Amniotic epithelial cell (primary cell): ENCODE data around the gene GRWD1.

ENCODE experiments used
- DNase-seq: peaks from one replicate; pipeline ENCODE4 v3.0.0-alpha.2; 2010; ENCODE audit warnings: low read depth

Gene GRWD1

DNA sequence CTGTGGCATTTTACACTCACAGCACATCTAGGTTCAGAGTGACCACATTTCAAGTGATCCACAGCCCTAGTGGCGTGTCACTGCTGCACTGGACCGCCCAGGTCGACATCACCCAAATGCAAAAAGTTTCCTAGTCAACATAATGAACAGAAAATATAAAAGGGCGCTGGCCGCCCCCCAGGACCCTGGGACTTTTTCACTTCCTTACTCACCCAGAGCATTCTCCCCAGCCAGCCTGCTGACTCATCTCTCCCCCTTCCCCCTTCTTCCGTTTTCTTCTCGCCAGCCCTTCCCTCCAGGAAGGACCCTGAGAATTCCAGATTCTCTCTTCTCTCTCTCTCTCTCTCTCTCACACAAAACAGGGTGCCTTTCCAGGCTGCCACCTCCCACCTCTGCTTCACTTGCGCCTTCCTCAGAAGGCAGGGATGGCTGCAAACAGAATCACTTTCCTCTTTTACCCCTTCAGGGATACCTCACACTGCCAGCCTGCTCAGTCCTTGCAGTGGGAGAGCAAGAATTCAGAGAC, 21.0 kb upstream of the GRWD1 start:
- DNase-seq = peak; percentile 71

DNA sequence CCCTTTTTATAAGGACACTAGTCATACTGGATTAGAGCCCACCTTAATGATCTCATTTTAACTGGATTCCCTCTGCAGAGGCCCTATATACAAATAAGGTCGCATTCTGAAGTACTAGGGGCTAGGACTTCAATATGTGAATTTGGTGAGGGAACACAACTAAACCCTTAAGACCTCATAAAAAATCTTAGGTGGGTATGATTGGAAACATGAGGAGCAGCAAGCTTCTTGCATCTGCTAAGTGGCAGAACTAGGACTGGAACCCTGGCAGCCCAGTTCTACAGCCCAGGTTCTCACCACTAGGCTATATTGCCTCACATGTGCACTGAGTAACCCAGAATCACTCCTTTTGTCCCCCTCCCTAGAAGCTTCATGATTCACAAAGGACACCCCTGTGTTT, 17.1 kb upstream of the GRWD1 start:
- no peak for DNase-seq

DNA sequence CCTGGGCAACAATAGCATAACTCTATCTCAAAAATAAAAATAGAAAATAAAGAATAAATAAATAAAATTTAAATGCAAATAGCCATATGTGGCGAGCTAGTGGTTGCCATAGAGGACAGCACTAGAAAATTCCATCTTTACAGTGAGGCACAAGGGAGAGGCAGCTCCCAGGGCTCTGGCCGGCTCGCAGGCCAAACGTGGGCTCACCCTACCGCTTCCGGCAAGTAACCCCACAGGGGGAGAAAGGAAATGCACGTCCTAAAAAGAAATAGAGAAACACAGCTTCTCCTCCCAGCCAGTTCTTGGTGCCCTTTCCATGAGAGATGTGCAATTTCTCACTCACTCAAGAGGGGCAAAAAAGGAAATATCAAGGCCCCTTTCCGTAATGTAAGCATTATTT, 12.4 kb upstream of the GRWD1 start:
- DNase-seq = no peak

DNA sequence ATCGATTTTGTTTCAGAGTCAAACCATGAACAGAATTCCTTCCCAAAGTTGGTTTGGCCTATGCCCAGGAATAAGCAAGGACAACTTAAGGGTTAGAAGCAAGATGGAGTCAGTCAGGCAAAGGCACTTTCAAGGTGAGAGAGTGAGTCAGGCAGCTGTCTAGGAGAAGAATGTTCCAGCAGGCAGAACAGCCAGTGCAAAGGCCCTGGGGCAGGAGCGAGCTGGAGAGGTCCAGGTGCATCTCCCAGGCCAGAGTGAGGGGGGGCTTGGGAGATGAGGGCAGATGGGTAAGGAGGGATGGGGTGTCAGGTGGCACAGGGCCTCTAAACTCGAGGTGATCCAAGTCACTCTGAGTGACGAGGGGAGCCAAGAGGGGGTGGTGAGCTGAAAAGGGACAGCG, 9.2 kb upstream of the GRWD1 start:
- DNase-seq = no peak

DNA sequence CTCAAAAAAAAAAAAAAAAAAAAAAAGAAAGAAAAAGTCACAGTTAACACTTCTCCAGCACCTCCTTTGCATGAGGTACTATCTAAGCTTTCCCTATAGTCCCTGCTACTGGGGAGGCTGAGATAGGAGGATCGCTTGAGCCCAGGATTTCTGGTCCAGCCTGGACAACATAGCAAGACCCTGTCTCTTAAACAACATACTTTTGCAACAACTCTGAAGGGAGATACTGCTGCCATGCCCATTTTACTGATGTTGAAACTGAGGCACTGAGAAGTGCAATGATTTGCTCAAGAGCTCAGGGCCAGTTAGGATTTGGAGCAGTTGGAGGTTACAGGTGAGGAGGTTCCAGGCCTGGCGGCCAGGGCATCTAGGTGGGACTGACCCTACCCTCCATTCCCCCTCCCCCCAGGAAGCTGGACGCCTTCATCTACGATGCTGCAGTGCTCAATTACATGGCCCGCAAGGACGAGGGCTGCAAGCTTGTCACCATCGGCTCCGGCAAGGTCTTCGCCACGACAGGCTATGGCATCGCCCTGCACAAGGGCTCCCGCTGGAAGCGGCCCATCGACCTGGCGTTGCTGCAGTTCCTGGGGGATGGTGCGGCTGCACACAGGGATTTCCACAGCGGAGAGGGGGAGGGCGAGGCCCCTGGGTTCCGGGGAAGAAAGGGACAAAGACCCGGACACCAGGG, 4.3 kb upstream of the GRWD1 start:
- DNase-seq = no peak

DNA sequence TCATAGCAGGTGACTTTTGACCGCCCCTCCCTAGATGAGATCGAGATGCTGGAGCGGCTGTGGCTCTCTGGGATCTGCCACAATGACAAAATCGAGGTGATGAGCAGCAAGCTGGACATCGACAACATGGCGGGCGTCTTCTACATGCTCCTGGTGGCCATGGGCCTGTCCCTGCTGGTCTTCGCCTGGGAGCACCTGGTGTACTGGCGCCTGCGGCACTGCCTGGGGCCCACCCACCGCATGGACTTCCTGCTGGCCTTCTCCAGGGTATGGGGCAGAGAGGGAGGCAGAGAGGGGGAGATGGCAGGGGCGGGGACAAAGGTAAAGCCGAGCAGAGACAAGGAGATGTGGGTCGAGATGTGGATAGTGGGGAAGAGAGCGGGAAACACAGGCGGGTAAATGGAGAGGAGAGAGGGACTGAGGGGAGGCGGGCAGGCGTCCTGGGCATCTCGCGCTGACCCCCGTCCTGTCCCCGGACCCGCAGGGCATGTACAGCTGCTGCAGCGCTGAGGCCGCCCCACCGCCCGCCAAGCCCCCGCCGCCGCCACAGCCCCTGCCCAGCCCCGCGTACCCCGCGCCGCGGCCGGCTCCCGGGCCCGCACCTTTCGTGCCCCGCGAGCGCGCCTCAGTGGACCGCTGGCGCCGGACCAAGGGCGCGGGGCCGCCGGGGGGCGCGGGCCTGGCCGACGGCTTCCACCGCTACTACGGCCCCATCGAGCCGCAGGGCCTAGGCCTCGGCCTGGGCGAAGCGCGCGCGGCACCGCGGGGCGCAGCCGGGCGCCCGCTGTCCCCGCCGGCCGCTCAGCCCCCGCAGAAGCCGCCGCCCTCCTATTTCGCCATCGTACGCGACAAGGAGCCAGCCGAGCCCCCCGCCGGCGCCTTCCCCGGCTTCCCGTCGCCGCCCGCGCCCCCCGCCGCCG, 3.4 kb upstream of the GRWD1 start:
- no peak for DNase-seq

DNA sequence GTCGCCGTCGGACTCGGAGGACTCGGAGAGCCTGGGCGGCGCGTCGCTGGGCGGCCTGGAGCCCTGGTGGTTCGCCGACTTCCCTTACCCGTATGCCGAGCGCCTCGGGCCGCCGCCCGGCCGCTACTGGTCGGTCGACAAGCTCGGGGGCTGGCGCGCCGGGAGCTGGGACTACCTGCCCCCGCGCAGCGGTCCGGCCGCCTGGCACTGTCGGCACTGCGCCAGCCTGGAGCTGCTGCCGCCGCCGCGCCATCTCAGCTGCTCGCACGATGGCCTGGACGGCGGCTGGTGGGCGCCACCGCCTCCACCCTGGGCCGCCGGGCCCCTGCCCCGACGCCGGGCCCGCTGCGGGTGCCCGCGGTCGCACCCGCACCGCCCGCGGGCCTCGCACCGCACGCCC, 2.5 kb upstream of the GRWD1 start:
- no peak for DNase-seq

DNA sequence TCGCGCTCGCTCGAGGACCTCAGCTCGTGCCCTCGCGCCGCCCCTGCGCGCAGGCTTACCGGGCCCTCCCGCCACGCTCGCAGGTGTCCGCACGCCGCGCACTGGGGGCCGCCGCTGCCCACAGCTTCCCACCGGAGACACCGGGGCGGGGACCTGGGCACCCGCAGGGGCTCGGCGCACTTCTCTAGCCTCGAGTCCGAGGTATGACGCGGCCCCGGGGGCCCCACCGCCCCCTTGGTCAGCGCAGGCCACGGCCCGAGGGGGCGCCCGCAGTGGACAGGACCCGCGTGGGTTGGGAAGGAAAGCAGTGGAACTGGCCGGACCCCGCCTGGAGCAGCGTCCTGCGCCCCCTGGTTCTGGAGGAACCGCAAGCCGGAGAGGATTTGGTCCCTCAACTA, 2.1 kb upstream of the GRWD1 start:
- no peak for DNase-seq

DNA sequence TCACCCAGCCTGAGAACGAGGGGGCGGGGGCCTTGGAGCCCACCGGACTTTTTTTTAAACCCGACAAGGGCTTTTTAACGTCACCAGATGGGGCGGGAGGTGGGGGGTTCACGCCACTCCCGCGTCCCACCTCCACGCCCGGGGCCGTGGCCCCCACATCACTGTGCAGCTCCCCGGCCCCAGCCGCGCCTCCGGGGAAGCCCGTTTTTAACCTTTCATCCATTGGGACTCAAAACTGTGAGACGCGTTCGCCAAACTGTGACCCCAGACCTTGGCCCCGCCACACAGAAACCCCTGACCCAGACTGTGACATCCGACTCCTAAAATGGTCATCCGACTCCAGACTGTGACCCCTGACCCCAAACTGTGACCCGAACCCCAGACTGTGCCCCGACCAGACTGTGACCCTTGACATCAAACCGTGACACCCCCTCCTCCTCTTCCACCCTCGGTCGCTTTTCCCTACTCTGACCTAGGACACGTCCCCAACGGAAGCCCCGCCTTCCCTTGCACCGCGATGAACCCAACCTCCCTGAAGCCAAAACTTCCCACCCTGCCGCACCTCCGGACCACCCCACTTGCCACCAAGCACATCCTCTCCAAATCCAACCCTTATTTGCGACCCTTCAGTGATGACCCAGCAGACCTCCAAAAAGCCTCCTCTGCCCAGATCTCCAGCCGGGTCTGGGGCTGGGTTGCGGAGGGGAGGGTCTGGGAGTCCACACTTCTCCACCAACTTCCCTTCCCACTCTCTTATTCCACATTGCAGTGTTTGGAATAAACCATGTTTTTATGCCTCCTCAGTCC, 1.5 kb upstream of the GRWD1 start:
- no peak for DNase-seq

DNA sequence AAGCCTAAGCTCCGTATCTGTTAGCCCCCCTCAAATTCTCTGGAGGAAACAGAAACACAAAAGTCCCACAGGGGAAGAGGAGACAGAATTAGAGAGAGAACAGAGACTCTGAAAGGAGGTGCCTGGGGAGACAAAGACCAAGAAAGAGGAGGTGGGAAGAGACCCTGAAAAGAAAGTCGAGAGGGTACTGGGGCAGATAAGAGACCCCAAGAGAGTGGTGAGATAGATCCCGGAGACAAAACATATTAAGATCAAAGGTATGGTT, 915 bp upstream of the GRWD1 start:
- no peak for DNase-seq

DNA sequence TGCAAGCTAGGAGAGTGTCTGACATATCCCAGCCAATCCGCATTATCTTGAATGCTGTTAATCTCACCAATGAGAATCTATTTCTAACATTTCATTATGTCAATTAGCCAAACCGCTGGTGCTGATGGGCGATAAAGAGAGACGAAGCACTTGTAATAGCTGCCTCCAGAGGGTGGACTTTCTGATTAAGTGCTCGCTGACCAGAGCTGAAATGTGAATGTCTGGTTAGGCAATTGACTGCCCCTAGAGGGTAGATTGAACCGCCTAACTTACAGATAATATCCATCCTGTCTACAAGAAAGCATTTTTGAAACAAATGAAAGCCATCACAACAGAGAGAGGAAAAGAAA, 552 bp upstream of the GRWD1 start:
- DNase-seq = peak; percentile 92

DNA sequence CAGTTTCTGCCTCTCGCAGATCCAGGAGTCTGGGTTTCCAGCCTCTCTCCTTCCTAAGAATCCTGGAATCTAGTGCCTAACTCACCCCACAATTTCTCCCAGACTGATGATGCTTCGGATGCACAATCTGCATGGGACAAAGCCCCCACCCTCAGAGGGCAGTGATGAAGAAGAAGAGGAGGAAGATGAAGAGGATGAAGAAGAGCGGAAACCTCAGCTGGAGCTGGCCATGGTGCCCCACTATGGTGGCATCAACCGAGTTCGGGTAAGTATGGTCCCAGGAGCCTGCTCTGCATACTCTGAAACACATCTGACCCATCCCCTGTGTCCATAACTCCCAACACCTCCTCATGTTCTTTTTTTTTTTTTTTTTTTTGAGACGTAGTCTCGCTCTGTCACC, 796 bp downstream of the GRWD1 start:
- no peak for DNase-seq

DNA sequence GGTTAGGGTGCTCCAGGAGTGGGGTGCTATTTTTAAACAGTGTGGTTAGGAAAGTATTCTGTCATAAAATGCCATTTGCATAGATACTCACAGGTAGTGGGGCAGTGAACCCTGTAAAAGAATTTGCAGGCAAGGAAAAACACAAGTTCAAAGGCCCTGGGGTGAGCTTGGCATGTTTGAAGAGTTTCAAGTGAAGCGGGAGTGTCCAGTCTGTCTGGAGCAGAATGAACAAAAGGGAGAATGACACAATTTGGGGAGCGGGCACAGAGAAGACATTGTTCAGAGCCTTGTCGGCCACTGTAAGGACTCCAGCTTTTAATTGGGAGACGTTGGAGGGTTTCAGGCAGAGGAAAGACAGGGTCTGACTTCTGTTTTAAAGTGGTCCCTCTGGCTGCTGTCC, 2.8 kb downstream of the GRWD1 start:
- DNase-seq = no peak

DNA sequence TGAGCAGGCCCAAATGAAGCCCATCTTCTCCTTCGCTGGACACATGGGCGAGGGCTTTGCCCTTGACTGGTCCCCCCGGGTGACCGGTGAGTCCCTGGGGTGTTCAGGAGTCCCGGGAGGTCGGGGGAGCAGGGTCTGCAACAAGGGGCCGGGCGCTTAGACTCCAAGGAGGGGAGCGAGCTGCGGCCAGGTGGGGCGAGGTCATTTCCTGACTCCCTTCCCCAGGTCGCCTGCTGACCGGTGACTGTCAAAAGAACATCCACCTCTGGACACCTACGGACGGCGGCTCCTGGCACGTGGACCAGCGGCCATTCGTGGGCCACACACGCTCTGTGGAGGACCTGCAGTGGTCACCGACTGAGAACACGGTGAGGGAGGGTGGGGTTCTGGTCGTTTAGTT, 4.7 kb downstream of the GRWD1 start:
- DNase-seq = no peak

DNA sequence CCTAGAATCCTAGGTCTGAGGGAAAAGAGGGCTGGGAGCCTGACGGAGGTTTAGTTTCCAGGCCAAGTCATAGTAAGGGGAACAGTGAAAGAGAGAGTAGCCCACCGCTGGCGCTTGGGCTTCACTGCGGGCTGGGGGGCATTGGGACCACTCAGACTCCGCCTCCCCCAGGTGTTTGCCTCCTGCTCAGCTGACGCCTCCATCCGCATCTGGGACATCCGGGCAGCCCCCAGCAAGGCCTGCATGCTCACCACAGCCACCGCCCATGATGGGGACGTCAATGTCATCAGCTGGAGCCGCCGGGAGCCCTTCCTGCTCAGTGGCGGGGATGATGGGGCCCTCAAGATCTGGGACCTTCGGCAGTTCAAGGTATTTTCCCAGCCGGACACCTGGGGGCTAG, 5.1 kb downstream of the GRWD1 start:
- no peak for DNase-seq

DNA sequence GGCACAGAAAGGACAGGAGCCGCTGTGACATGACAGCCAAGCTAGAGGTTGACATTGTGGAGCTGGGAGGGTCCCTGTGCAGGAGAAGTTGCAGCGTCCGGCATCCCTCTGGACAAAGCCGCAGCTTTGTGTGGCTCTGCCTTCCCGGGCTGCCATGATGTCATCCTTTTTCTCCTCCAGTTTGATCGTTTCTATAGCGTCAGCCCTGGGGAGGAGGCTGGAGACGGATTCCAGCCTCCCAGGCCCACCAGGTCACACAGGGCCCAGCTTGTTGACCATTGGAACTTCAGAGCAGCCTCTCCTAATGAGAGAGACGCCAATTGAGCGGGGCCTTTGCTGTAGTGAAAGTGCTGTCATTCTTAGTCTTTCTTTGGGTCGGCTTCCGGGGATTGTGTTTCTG, 5.8 kb downstream of the GRWD1 start:
- DNase-seq = no peak

DNA sequence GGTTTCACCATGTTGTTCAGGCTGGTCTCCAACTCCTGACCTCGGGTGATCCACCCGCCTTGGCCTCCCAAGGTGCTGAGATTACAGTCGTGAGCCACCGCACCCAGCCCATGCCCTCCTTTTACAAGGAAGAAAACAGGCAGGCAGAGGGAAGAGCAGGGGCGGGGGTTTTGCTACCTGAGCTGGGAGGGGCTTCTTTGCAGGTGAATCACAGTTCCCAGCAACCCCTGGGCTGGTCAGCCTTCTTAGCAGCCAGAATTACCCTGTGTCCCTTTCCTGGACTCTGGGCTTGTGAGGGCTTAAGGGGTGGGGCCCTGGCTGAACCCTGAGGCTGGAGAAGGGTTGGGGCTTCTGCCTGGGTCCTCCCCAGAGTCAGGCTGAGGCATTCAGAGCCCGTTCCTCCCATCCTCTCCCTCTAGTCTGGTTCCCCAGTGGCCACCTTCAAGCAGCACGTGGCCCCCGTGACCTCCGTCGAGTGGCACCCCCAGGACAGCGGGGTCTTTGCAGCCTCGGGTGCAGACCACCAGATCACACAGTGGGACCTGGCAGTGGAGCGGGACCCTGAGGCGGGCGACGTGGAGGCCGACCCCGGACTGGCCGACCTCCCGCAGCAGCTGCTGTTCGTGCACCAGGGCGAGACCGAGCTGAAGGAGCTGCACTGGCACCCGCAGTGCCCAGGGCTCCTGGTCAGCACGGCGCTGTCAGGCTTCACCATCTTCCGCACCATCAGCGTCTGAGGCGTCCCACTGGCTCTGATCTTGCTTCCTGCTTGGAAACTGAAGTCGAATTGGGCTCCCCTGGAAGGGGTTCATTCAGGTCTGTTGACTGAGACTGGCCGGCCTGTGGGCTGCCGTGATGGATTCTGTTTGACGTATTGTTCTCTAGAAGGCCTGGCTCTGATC, 6.8 kb downstream of the GRWD1 start:
- DNase-seq = no peak

DNA sequence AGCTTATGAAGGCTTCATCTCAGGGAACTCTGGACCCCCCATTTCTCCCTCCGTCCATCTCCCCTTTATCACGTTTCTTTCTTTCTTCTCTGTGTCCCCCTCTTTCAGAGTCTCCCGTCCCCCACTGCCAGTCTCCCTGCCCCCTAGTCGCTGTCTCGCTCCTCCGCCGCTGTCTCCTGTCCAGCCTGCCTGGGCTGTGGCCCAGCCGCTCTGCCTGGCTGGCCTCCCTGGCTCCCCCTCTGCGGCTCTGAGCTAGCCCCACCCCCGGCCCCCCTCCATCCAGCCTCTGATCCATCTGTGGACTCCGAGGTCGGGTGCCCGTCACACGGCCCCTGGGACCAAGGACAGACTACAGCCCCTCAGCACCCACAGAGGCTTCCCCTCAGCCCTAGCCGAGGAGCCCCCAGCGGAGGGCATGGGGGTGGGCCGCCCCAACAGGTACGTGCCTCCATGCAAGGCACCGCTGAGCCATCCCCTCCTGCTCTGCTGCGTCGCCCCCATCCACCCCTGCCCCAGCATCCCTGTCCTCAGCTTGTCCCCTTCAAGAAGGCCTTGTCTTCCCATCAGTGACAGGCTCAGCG, 8.5 kb downstream of the GRWD1 start:
- no peak for DNase-seq

DNA sequence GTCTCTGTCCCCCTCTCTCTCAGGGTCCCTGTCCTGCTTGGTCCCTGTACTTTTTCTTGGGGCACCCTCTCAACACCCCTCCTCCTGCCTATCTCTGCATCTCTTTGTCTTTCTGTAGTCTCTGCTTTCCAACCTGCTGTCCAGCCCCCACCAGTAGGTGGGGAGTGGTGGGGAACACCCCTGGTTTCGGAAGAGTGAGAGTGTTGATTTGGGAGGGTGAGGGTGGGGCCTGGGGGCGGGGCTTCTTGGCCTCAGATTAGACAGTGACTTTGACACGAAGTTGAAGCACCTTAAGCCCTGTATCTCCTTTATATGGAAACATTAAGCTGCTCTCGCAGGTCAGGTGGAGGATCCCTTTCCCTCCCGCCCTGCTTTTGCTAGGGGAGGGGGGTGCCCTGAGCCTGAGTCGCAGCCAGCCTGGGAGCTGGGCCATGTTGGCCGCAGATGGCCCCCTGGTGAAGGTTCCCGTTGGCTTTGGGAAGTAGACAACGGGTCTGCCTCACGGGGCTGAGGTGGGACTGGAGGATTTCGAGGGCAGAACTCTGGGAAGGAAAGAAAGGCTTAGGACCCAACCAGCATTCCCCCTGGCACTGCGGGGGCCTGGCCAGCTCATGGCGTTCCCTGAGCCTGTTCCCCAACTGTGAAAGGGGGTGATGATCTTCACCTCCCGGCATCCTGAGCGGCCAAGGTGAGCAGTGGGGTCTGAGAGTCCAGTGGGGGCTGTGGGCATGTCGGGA, 9.6 kb downstream of the GRWD1 start, which contains the start of gene KCNJ14:
Gene KCNJ14, plus strand, starts transcription at position 404 of the 737 bp plus-strand sequence. CDS start 6,151 bp downstream, outside the sequence.
- no peak for DNase-seq

DNA sequence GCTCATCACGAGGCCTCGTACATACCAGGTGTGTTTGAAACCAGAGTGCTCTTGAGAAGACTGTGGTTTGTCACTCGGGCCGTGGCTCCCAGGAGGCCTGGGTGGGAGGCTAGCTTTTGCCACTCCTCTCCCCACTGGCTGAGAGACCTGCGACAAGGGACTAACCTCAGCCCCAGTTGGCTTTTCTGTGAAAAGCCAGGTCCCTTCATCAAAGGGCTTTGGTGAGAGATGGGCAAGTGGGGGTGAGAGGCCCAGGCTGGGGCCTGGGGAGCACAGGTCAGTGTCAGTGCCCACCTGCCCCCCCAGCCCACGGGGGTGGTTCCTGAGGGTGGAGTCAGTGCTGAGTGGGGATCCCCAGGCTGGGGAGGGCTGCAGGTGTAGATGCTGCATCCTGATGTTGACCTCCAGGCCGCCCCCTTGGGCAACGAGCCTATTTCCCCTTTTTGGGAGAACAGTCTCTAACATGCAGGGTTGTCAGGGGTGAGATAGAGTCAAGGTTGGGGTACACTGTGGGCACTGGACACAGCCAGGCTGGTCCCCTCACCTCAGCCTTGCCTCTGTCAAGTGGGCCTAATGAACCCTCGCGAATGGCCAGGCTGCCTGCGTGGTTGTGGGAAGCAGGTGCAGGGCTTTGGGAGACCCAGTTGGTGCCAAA, 10.3 kb downstream of the GRWD1 start:
- DNase-seq = no peak
